Muscle layer of duodenum (tissue), 2 donors: ENCODE results near the gene SLC4A4.

Source experiments
- H3K27ac ChIP-seq: one replicate; pipeline ENCODE4 v1.7.0; 2013; ENCODE audit warnings: mild to moderate bottlenecking, low read length
- H3K27me3 ChIP-seq: one replicate; pipeline ENCODE4 v1.7.0; 2013; ENCODE audit warnings: low read depth, mild to moderate bottlenecking, control low read depth, low read length
- H3K36me3 ChIP-seq, 2 donors: one replicate each; pipeline ENCODE4 v1.7.0; 2013; ENCODE audit warnings: low read length in 2 of 2, control low read depth in 1 of 2, mild to moderate bottlenecking in 1 of 2; ENCODE audit not compliant: insufficient read depth in 2 of 2, control insufficient read depth in 1 of 2
- H3K4me1 ChIP-seq, 2 donors: one replicate each; pipeline ENCODE4 v1.7.0; 2013; ENCODE audit warnings: low read length in 2 of 2, mild to moderate bottlenecking in 2 of 2, control low read depth in 1 of 2, moderate library complexity in 1 of 2; ENCODE audit not compliant: insufficient read depth in 2 of 2, control insufficient read depth in 1 of 2
- H3K4me3 ChIP-seq, 2 donors: one replicate each; pipeline ENCODE4 v1.7.0; 2013; ENCODE audit warnings: low read length in 2 of 2, low read depth in 1 of 2, mild to moderate bottlenecking in 1 of 2
- H3K9me3 ChIP-seq, 2 donors: one replicate each; pipeline ENCODE4 v1.7.0; 2013; ENCODE audit warnings: low read length in 2 of 2, control low read depth in 1 of 2, mild to moderate bottlenecking in 1 of 2; ENCODE audit not compliant: control insufficient read depth in 1 of 2
- donor health status: healthy.

The SLC4A4 gene

DNA sequence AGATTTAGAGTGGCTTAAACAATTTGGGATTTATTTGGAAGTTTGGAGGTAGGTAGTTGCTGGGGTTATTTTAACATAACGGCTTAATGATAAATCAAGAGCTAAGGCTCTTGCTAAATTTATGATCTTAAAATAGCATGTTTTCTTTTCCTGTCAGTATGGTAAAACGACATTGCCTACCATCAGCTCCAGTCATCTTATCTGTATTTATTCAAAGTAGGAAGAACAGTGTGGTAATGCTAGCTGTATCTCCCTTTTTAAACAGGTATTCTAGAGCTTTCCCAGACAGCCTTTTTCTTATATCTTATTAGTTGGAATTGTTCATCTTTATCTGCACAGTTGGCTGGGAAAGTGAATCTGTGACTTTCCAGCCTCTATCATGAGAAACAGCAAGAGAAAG, 110.2 kb downstream of the SLC4A4 start:
- Histone ChIP-seq H3K4me1 (peaks cover 0 to 2% of the 10 kb centered on the region in 2 donors), H3K27me3 (no peaks in the 10 kb centered on the region), H3K36me3 (no peaks in the 10 kb centered on the region), H3K4me3 (no peak overlapping the region), H3K27ac (no peak overlapping the region), H3K9me3 (no peaks in the 10 kb centered on the region)

- H3K9me3 ChIP-seq, result no peaks in the 10 kb centered on the region
- H3K27ac ChIP-seq, result no peak overlapping the region
- H3K36me3 ChIP-seq, result no peaks in the 10 kb centered on the region
- no peaks in the 10 kb centered on the region for H3K4me1 ChIP-seq
- no peaks in the 10 kb centered on the region for H3K27me3 ChIP-seq
- H3K4me3 ChIP-seq, result no peak overlapping the region
These were observed 111.1 kb downstream of the SLC4A4 start for GRCh38 chr4:71449878-71450277.

GRCh38 chr4:71453531-71453930, 114.7 kb downstream of the SLC4A4 start:
- H3K27ac ChIP-seq, result no peak overlapping the region

DNA sequence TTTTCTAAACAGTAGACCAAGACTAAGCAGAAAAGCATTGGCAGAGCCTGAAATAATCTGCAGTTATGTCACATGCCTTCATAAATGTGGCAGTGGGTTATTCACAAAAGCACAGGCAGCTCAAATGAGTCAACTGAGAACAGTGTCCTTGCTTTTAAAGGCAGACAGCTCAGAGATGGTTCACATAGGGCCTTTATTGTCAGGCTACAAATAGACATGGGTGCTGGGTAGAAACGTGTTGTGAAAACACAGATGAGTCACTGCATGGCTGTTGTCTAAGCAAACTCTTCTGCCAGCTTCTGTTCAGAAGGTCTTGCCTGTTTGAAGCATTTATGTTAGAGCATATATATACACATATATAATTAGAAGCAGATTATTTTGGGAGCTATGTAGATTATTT, 118.0 kb downstream of the SLC4A4 start:
- no peaks in the 10 kb centered on the region for H3K27me3 ChIP-seq
- H3K36me3 ChIP-seq, result no peaks in the 10 kb centered on the region
- no peaks in the 10 kb centered on the region for H3K9me3 ChIP-seq
- H3K27ac ChIP-seq, result no peak overlapping the region
- no peaks in the 10 kb centered on the region for H3K4me1 ChIP-seq
- no peak overlapping the region for H3K4me3 ChIP-seq

More at GRCh38 chr4:71453531-71453930, 114.7 kb downstream of the SLC4A4 start:
- Histone ChIP-seq H3K36me3 (no peaks in the 10 kb centered on the region), H3K4me3 (no peak overlapping the region), H3K4me1 (no peaks in the 10 kb centered on the region), H3K27me3 (no peaks in the 10 kb centered on the region), H3K9me3 (no peaks in the 10 kb centered on the region)

DNA sequence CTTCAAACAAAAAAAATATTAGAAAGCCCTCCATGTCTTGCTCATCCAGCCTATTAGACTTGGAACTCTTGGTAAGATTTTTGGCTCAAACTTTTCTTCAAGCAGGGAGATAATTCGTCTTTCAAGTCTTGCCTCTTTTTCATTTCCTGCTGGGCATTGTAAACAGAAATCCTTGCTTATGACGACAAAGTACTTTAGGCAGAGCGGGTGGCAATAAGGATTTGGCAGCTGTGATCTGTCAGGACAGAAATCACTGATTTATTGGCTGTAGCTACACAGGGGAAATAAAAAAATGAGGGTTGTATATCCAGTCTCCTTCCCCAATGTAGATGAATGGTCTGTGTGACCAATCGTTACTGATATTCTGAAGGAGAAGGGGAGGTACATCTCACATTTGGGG, 121.6 kb downstream of the SLC4A4 start:
- H3K9me3 ChIP-seq, result no peaks in the 10 kb centered on the region
- no peaks in the 10 kb centered on the region for H3K27me3 ChIP-seq
- no peaks in the 10 kb centered on the region for H3K4me1 ChIP-seq
- no peak overlapping the region for H3K27ac ChIP-seq
- no peak overlapping the region for H3K4me3 ChIP-seq
- H3K36me3 ChIP-seq, result no peaks in the 10 kb centered on the region

- no peaks in the 10 kb centered on the region for H3K36me3 ChIP-seq
- H3K9me3 ChIP-seq, result no peaks in the 10 kb centered on the region
- no peaks in the 10 kb centered on the region for H3K4me1 ChIP-seq
- H3K27me3 ChIP-seq, result no peaks in the 10 kb centered on the region
- H3K27ac ChIP-seq, result no peak overlapping the region
- H3K4me3 ChIP-seq, result no peak overlapping the region
These were observed 122.6 kb downstream of the SLC4A4 start for GRCh38 chr4:71461422-71461821.

DNA sequence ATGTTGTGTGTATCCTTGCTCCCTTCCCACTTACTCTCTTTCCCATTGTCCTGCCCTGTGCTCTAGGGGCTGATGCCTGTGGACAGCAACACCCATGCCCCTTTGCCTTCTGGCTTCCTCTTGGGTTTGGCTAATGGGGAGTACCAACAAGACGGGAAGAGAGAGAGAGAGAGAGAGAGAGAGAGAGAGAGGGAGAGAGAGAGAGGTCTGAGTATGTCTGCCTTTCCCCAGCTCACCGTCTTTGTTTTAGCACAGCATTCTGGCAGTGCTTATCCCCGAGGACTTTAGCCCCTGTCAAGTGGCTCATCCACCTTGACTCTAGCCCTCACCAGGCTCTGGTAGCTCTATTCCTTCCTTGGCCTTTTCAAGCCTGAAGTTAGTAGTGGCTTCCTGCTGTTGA, 128.0 kb downstream of the SLC4A4 start:
- no peak overlapping the region for H3K27ac ChIP-seq
- H3K4me1 ChIP-seq, result no peaks in the 10 kb centered on the region
- no peaks in the 10 kb centered on the region for H3K9me3 ChIP-seq
- H3K36me3 ChIP-seq, result no peaks in the 10 kb centered on the region
- H3K27me3 ChIP-seq, result no peaks in the 10 kb centered on the region
- H3K4me3 ChIP-seq, result no peak overlapping the region

GRCh38 chr4:71468116-71468710, 129.4 kb downstream of the SLC4A4 start:
- H3K4me3 ChIP-seq, result no peak overlapping the region
- no peaks in the 10 kb centered on the region for H3K27me3 ChIP-seq
- no peaks in the 10 kb centered on the region for H3K36me3 ChIP-seq
- no peaks in the 10 kb centered on the region for H3K4me1 ChIP-seq
- H3K27ac ChIP-seq, result no peak overlapping the region
- no peaks in the 10 kb centered on the region for H3K9me3 ChIP-seq

- no peaks in the 10 kb centered on the region for H3K4me1 ChIP-seq
- no peaks in the 10 kb centered on the region for H3K36me3 ChIP-seq
- H3K27me3 ChIP-seq, result no peaks in the 10 kb centered on the region
- no peak overlapping the region for H3K27ac ChIP-seq
- no peaks in the 10 kb centered on the region for H3K9me3 ChIP-seq
- H3K4me3 ChIP-seq, result no peak overlapping the region
These were observed 130.7 kb downstream of the SLC4A4 start for GRCh38 chr4:71469541-71469940.

- no peak overlapping the region for H3K27ac ChIP-seq
- H3K4me1 ChIP-seq, result no peaks in the 10 kb centered on the region
- H3K36me3 ChIP-seq, result no peaks in the 10 kb centered on the region
- H3K4me3 ChIP-seq, result no peak overlapping the region
- H3K9me3 ChIP-seq, result no peaks in the 10 kb centered on the region
- H3K27me3 ChIP-seq, result no peaks in the 10 kb centered on the region
These were observed 131.7 kb downstream of the SLC4A4 start for GRCh38 chr4:71470524-71470923.

DNA sequence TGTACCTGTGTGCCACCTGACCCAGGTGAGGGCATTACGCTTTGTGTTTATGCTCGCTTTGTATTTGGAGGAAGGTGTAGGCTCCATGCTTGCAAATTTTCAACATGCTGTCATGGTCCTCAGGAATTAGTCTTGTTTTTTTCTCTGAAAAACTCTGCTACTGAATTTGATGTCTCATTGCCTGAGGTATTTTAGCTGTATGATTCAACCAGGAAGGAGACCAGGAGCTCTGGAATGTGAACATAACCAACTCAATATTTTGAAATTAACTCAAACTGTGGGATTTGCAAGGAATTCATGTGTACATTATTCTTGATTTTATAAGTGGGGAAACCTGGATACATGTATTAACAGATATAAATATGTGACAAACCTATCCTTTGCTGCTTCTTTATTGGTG, 134.1 kb downstream of the SLC4A4 start:
- Histone ChIP-seq H3K9me3 (no peaks in the 10 kb centered on the region), H3K4me1 (no peaks in the 10 kb centered on the region), H3K4me3 (no peak overlapping the region), H3K36me3 (no peaks in the 10 kb centered on the region), H3K27me3 (no peaks in the 10 kb centered on the region), H3K27ac (no peak overlapping the region)

DNA sequence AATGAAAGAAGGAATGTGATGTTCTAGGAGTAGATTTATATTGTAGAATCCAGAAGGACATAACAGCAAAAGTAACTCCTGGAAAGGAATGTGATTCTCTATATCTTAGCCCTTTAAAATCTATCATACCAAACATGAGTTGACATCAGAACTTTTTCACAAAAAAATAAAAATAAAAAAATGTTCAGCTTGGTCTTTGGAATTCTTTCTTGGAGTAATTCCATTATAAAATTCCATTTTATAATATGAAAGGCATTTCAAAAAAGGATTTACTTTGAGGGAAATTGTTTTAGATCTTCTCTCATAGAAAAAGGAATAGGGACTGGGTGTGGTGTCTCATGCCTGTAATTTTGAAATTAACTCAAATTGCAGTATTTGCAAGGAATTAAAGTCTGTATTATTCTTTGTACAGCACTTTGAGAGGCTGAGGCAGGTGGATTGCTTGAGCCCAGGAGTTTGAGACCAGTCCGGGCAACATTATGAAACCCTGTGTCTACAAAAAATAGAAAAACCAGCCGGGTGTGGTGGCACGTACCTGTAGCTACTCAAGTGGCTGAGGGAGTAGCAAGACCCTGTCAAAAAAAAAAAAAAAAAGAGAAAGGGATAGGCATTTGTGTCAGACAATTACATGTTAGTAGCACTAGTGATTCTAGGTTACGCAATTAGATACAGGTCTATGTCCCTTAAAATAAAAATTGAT, 134.9 kb downstream of the SLC4A4 start:
- H3K27ac ChIP-seq, result no peak overlapping the region
- no peaks in the 10 kb centered on the region for H3K9me3 ChIP-seq
- no peaks in the 10 kb centered on the region for H3K4me1 ChIP-seq
- no peaks in the 10 kb centered on the region for H3K27me3 ChIP-seq
- no peak overlapping the region for H3K4me3 ChIP-seq
- H3K36me3 ChIP-seq, result no peaks in the 10 kb centered on the region
